GM23338 (cell line): ENCODE results near the gene SLC17A6. TPM values are rescaled to one million over a fixed set of nuclear protein-coding genes. Genes with fewer than 3 reads are reported as not detected.

Experiments
- ATAC-seq: fragments of 200-7000 bp; cut with Tn5 transposase; 3 replicates; pipeline ENCODE4 v1.9.1; 2020
- DNase-seq: peaks from one replicate; pipeline ENCODE4 v3.0.0-alpha.2; 2015; ENCODE audit warnings: low spot score
- H2AFZ ChIP-seq: fragments of 200-600 bp; sonication (generic); 2 replicates; pipeline ENCODE4 v1.8.0; 2016; ENCODE audit warnings: antibody characterized with exemption, mild to moderate bottlenecking, moderate library complexity
- H3F3A ChIP-seq: fragments of 200-600 bp; sonication (generic); replicated peaks from 2 replicates; pipeline ENCODE4 v1.8.0; 2017; ENCODE audit warnings: antibody characterized with exemption, mixed run types, low read depth
- H3K27ac ChIP-seq: fragments of 200-600 bp; sonication (generic); 2 replicates; pipeline ENCODE4 v1.6.1; 2016; ENCODE audit warnings: low read depth
- H3K27me3 ChIP-seq: fragments of 200-600 bp; sonication (generic); 2 replicates; pipeline ENCODE4 v1.8.0; 2016; ENCODE audit warnings: mild to moderate bottlenecking, mixed run types, moderate library complexity; ENCODE audit not compliant: insufficient read depth
- H3K36me3 ChIP-seq: fragments of 200-600 bp; sonication (generic); 2 replicates; pipeline ENCODE4 v1.8.0; 2016; ENCODE audit warnings: mild to moderate bottlenecking; ENCODE audit not compliant: insufficient read depth
- H3K4me1 ChIP-seq: fragments of 200-600 bp; sonication (generic); 2 replicates; pipeline ENCODE4 v1.8.0; 2016; ENCODE audit warnings: mild to moderate bottlenecking, moderate library complexity; ENCODE audit not compliant: insufficient read depth
- H3K4me2 ChIP-seq: fragments of 200-600 bp; sonication (generic); 2 replicates; pipeline ENCODE4 v1.7.1; 2017; ENCODE audit warnings: mixed run types
- H3K4me3 ChIP-seq: fragments of 200-600 bp; sonication (generic); 2 replicates; pipeline ENCODE4 v1.6.1; 2016; ENCODE audit warnings: mixed run types
- H3K79me2 ChIP-seq: fragments of 200-600 bp; sonication (generic); replicated peaks from 2 replicates; pipeline ENCODE4 v1.8.0; 2017; ENCODE audit warnings: mild to moderate bottlenecking; ENCODE audit not compliant: insufficient read depth
- H3K9me2 ChIP-seq: fragments of 200-600 bp; sonication (generic); 2 replicates; pipeline ENCODE4 v1.8.0; 2017; ENCODE audit not compliant: insufficient read depth
- H4K20me1 ChIP-seq: fragments of 200-600 bp; sonication (generic); replicated peaks from 2 replicates; pipeline ENCODE4 v1.8.0; 2017; ENCODE audit warnings: mild to moderate bottlenecking; ENCODE audit not compliant: insufficient read depth
- H3K27ac Mint-ChIP-seq: 2 replicates; pipeline ENCODE4 v1.8.0; 2020; ENCODE audit warnings: inconsistent platforms, mild to moderate bottlenecking, moderate library complexity, mixed read lengths
- H3K27me3 Mint-ChIP-seq: 3 replicates; pipeline ENCODE4 v1.8.0; 2022; ENCODE audit warnings: low read depth, mild to moderate bottlenecking, moderate library complexity, mixed read lengths, inconsistent platforms; ENCODE audit not compliant: insufficient read depth, poor library complexity
- H3K36me3 Mint-ChIP-seq: 3 replicates; pipeline ENCODE4 v1.8.0; 2021; ENCODE audit warnings: low read depth, mild to moderate bottlenecking, inconsistent platforms, moderate library complexity, mixed read lengths
- H3K4me1 Mint-ChIP-seq: 3 replicates; pipeline ENCODE4 v1.8.0; 2020; ENCODE audit warnings: mild to moderate bottlenecking, inconsistent platforms, mixed read lengths
- H3K4me3 Mint-ChIP-seq: 3 replicates; pipeline ENCODE4 v1.8.0; 2021; ENCODE audit warnings: moderate library complexity, mild to moderate bottlenecking, inconsistent platforms, mixed read lengths
- H3K9me3 Mint-ChIP-seq: 3 replicates; pipeline ENCODE4 v1.8.0; 2020; ENCODE audit warnings: moderate library complexity, mild to moderate bottlenecking, inconsistent platforms, mixed read lengths
- CREB1 ChIP-seq: fragments of 250-450 bp; sonication (Bioruptor Pico); IDR thresholded peaks from 2 replicates; pipeline ENCODE4 v1.5.0; 2020; ENCODE audit warnings: low read depth, mild to moderate bottlenecking, moderate library complexity
- EZH2phosphoT487 ChIP-seq: fragments of 200-600 bp; sonication (generic); IDR thresholded peaks from one replicate; pipeline ENCODE4 v1.8.1; 2018; ENCODE audit warnings: antibody characterized with exemption; ENCODE audit not compliant: unreplicated experiment
- JUNB ChIP-seq: IDR thresholded peaks from one replicate; pipeline ENCODE4 v1.6.1; 2016; ENCODE audit warnings: antibody characterized with exemption; ENCODE audit not compliant: unreplicated experiment
- NANOG ChIP-seq: IDR thresholded peaks from 2 replicates; pipeline ENCODE4 v1.6.1; 2016; ENCODE audit warnings: antibody characterized with exemption, borderline replicate concordance
- POLR2AphosphoS5 ChIP-seq: IDR thresholded peaks from 2 replicates; pipeline ENCODE4 v1.6.1; 2016; ENCODE audit warnings: antibody characterized with exemption, low read depth
- STAT1 ChIP-seq: IDR thresholded peaks from one replicate; pipeline ENCODE4 v1.6.1; 2016; ENCODE audit warnings: antibody characterized with exemption; ENCODE audit not compliant: unreplicated experiment
- ZNF114 ChIP-seq: fragments of 250-450 bp; sonication (Bioruptor Pico); IDR thresholded peaks from 2 replicates; pipeline ENCODE4 v1.5.0; 2020; ENCODE audit warnings: mild to moderate bottlenecking, moderate library complexity
- ZNF331 ChIP-seq: fragments of 250-450 bp; sonication (Bioruptor Pico); IDR thresholded peaks from 2 replicates; pipeline ENCODE4 v1.5.0; 2020; ENCODE audit warnings: low read depth, mild to moderate bottlenecking, moderate library complexity
- polyA plus RNA-seq: library from polyadenylated mRNA; unstranded; fragments of >200 nt; fragmentation: Nextera tagmentation; extraction: Ambion mirVana; gene quantifications from 2 replicates; pipeline ENCODE4 v1.2.1, GENCODE V29; 2016
- total RNA-seq: library from RNA; depleted of rRNA; stranded (reverse); fragments of >200 nt; shearing (Covaris generic); gene quantifications from 2 replicates; pipeline ENCODE4 v1.2.3, GENCODE V29; 2014
- TF ChIP-seq, protein P1 (sequence below): IDR thresholded peaks from one replicate; pipeline ENCODE4 v1.6.1; 2018; ENCODE audit warnings: antibody characterized with exemption; ENCODE audit not compliant: unreplicated experiment
- TF ChIP-seq, protein P2 (sequence below), 2 experiments: fragments of 200-600 bp in 1 of 2; sonication (generic) in 1 of 2; conservative IDR thresholded peaks; 2 replicates each; pipeline versions ENCODE4 v1.5.1 to v1.6.1; 2016 to 2017; ENCODE audit warnings: antibody characterized with exemption in 2 of 2, low read depth in 2 of 2, mild to moderate bottlenecking in 2 of 2, moderate library complexity in 1 of 2

SLC17A6 gene
- total and polyA plus RNA-seq, 2 experiments from 2014 or later = 0.31 TPM

DNA sequence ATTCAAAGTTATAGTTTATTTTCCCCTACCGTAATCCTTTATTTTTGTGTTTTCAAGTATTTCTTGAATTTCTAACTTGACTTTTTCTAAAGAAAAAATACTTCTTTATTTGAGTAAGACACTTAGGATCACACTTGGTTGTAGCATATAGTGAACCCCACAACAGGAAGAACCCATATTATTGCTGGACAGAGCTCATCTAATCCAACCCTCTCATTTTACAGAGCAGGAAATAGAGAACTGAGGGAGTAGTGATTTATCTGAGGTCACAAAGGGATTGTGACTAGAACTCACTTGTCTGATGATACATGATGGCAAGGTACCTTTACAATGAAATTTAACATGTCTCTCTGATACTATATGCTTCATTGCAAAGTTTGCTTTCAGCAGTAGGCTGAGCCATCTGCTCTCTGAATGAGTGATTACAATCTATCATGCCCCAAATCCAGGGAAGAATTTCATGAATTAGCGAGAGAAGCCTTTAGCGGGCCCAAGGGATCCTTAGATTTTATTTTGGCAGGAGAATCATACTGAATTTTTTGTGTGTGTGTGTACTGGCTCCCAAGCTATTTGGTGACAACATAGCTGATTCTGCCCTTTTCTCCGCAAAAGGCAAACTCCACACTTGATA lies 9.8 kb downstream of the SLC17A6 start:
- H3K4me3 Mint-ChIP-seq = no peak overlapping the region
- H3K36me3 ChIP-seq = no peaks in the 10 kb centered on the region
- H4K20me1 ChIP-seq = no peaks in the 10 kb centered on the region
- H3K4me2 ChIP-seq = no peak overlapping the region
- H3K4me1 ChIP-seq = peaks cover 24% of the 10 kb centered on the region
- DNase-seq = no peak
- peaks cover 38% of the 10 kb centered on the region for H3K4me1 Mint-ChIP-seq
- ATAC-seq = no peak
- H3K27ac Mint-ChIP-seq = 0 out of 2 replicates have a peak overlapping the region, but pooled peaks have one; percentile 14
- H3K27me3 ChIP-seq = peaks cover 27% of the 10 kb centered on the region
- no peak overlapping the region for H3K4me3 ChIP-seq
- no peaks in the 10 kb centered on the region for H3K79me2 ChIP-seq
- no peak for TF ChIP-seq EZH2phosphoT487
- TF ChIP-seq JUNB = no peak
- TF ChIP-seq NANOG = no peak
- no peak for TF ChIP-seq STAT1
- TF ChIP-seq, protein P1, sequence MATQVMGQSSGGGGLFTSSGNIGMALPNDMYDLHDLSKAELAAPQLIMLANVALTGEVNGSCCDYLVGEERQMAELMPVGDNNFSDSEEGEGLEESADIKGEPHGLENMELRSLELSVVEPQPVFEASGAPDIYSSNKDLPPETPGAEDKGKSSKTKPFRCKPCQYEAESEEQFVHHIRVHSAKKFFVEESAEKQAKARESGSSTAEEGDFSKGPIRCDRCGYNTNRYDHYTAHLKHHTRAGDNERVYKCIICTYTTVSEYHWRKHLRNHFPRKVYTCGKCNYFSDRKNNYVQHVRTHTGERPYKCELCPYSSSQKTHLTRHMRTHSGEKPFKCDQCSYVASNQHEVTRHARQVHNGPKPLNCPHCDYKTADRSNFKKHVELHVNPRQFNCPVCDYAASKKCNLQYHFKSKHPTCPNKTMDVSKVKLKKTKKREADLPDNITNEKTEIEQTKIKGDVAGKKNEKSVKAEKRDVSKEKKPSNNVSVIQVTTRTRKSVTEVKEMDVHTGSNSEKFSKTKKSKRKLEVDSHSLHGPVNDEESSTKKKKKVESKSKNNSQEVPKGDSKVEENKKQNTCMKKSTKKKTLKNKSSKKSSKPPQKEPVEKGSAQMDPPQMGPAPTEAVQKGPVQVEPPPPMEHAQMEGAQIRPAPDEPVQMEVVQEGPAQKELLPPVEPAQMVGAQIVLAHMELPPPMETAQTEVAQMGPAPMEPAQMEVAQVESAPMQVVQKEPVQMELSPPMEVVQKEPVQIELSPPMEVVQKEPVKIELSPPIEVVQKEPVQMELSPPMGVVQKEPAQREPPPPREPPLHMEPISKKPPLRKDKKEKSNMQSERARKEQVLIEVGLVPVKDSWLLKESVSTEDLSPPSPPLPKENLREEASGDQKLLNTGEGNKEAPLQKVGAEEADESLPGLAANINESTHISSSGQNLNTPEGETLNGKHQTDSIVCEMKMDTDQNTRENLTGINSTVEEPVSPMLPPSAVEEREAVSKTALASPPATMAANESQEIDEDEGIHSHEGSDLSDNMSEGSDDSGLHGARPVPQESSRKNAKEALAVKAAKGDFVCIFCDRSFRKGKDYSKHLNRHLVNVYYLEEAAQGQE = peak; percentile 47
- TF ChIP-seq ZNF114 (CRISPR knock-in tag) = no peak
- no peak for TF ChIP-seq POLR2AphosphoS5
- H3K27ac ChIP-seq = no peak overlapping the region; the same call in 1 of the 2 replicates
- no peaks in the 10 kb centered on the region for H3K9me3 Mint-ChIP-seq
- H3K9me2 ChIP-seq = no peaks in the 10 kb centered on the region
- 0 out of 2 replicates have a peak, but pooled peaks cover 5% of the 10 kb centered on the region for H3F3A ChIP-seq
- no peaks in the 10 kb centered on the region for H3K36me3 Mint-ChIP-seq
- H2AFZ ChIP-seq = no peak overlapping the region
- H3K27me3 Mint-ChIP-seq = peaks cover 16% of the 10 kb centered on the region

DNA sequence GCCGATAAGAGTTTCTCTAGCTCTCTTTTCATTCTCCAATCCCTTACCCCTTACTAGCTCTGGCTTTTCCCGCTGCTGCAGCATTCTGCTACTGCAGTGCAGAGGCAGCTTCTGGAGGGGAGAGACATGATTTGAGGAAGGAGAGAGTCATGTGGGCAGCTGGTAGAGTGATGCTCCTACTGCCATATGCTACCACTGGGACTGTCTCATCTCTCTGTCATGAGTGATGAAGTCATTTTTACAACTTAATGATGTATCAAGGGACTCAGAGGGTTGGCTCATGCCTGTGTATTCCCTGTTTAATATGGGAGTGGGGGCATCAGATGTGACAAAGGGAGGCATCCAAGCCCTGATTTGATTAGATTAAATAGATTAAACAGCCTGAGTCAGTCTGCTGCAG lies 11.3 kb downstream of the SLC17A6 start:
- H3K4me3 Mint-ChIP-seq = no peak overlapping the region
- no peaks in the 10 kb centered on the region for H4K20me1 ChIP-seq
- H3K36me3 ChIP-seq = no peaks in the 10 kb centered on the region
- peaks cover 3% of the 10 kb centered on the region for H3K27me3 Mint-ChIP-seq
- peaks cover 12% of the 10 kb centered on the region for H3K27me3 ChIP-seq
- no peak overlapping the region for H3K27ac ChIP-seq
- no peak overlapping the region for H2AFZ ChIP-seq
- no peak overlapping the region for H3K4me3 ChIP-seq
- H3K9me3 Mint-ChIP-seq = no peaks in the 10 kb centered on the region
- ATAC-seq = peak; percentile 45; the same call in 2 of the 3 replicates
- H3K27ac Mint-ChIP-seq = no peak overlapping the region
- H3K36me3 Mint-ChIP-seq = no peaks in the 10 kb centered on the region
- peaks cover 29% of the 10 kb centered on the region for H3K4me1 Mint-ChIP-seq
- H3K79me2 ChIP-seq = no peaks in the 10 kb centered on the region
- no peaks in the 10 kb centered on the region for H3K9me2 ChIP-seq
- H3K4me2 ChIP-seq = no peak overlapping the region
- peaks cover 18% of the 10 kb centered on the region for H3K4me1 ChIP-seq
- no peak for DNase-seq
- H3F3A ChIP-seq = no peaks in the 10 kb centered on the region
- TF ChIP-seq ZNF331 (CRISPR knock-in tag) (no peak), STAT1 (no peak), POLR2AphosphoS5 (no peak), NANOG (no peak), CREB1 (CRISPR knock-in tag) (no peak), EZH2phosphoT487 (no peak)
- TF ChIP-seq, protein P2, sequence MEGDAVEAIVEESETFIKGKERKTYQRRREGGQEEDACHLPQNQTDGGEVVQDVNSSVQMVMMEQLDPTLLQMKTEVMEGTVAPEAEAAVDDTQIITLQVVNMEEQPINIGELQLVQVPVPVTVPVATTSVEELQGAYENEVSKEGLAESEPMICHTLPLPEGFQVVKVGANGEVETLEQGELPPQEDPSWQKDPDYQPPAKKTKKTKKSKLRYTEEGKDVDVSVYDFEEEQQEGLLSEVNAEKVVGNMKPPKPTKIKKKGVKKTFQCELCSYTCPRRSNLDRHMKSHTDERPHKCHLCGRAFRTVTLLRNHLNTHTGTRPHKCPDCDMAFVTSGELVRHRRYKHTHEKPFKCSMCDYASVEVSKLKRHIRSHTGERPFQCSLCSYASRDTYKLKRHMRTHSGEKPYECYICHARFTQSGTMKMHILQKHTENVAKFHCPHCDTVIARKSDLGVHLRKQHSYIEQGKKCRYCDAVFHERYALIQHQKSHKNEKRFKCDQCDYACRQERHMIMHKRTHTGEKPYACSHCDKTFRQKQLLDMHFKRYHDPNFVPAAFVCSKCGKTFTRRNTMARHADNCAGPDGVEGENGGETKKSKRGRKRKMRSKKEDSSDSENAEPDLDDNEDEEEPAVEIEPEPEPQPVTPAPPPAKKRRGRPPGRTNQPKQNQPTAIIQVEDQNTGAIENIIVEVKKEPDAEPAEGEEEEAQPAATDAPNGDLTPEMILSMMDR (conservative IDR thresholded peaks at IDR 0.05; ENCODE audit: low read depth in 2 of 2) = no peak
